Fibroblast of lung (primary cell): ENCODE measurements around the gene ITGBL1. TPM values are rescaled to one million over a fixed set of nuclear protein-coding genes. Genes with fewer than 3 reads are reported as not detected.
A peak's percentile ranks its signal among the peaks of the same experiment; 100 is the strongest.

Experiments used
- DNase-seq, 2 donors: peaks; one replicate each; pipeline versions ENCODE4 v3.0.0 to v3.0.0-alpha.2; 2010; ENCODE audit warnings: low read depth in 2 of 2
- H2AFZ ChIP-seq: 2 replicates; pipeline ENCODE4 v1.5.1; 2012; ENCODE audit warnings: low read length, control low read depth, inconsistent platforms
- H3K27ac ChIP-seq: 2 replicates; pipeline ENCODE4 v1.5.1; 2011; ENCODE audit warnings: low read length, control low read depth; ENCODE audit not compliant: insufficient read depth
- H3K27me3 ChIP-seq: 2 replicates; pipeline ENCODE4 v1.5.1; 2011; ENCODE audit warnings: mild to moderate bottlenecking, low read length; ENCODE audit not compliant: control insufficient read depth, insufficient read depth
- H3K36me3 ChIP-seq: 2 replicates; pipeline ENCODE4 v1.5.1; 2011; ENCODE audit warnings: low read length; ENCODE audit not compliant: control insufficient read depth, insufficient read depth
- H3K4me1 ChIP-seq: 2 replicates; pipeline ENCODE4 v1.5.1; 2011; ENCODE audit warnings: low read length; ENCODE audit not compliant: control insufficient read depth, insufficient read depth; ENCODE audit errors: extremely low read depth
- H3K4me2 ChIP-seq: 2 replicates; pipeline ENCODE4 v1.5.1; 2011; ENCODE audit warnings: low read length, control low read depth; ENCODE audit not compliant: insufficient read depth; ENCODE audit errors: extremely low read depth
- H3K4me3 ChIP-seq, 4 experiments: fragments of 200-600 bp in 1 of 4; sonication (generic) in 1 of 4; replicated peaks in 1 of 4; 2 replicates each; pipeline ENCODE4 v1.5.1; 2011 to 2016; ENCODE audit warnings: low read length in 4 of 4, low read depth in 3 of 4, mild to moderate bottlenecking in 3 of 4, control low read depth in 2 of 4, inconsistent platforms in 1 of 4, mixed read lengths in 1 of 4; ENCODE audit not compliant: insufficient read depth in 1 of 4; ENCODE audit errors: control extremely low read depth in 1 of 4
- H3K79me2 ChIP-seq: 2 replicates; pipeline ENCODE4 v1.5.1; 2012; ENCODE audit warnings: mild to moderate bottlenecking, low read length, inconsistent platforms; ENCODE audit not compliant: control insufficient read depth, insufficient read depth
- H3K9ac ChIP-seq: 2 replicates; pipeline ENCODE4 v1.5.1; 2011; ENCODE audit warnings: mild to moderate bottlenecking, low read length, control low read depth; ENCODE audit not compliant: insufficient read depth
- H3K9me3 ChIP-seq: 2 replicates; pipeline ENCODE4 v1.5.1; 2012; ENCODE audit warnings: low read depth, low read length; ENCODE audit not compliant: control insufficient read depth, insufficient read depth
- H4K20me1 ChIP-seq: 2 replicates; pipeline ENCODE4 v1.5.1; 2011; ENCODE audit warnings: low read length; ENCODE audit not compliant: control insufficient read depth, insufficient read depth; ENCODE audit errors: extremely low read depth
- EZH2 ChIP-seq: IDR thresholded peaks from 2 replicates; pipeline ENCODE4 v1.5.1; 2012; ENCODE audit warnings: low read length, control low read depth, mild to moderate bottlenecking; ENCODE audit errors: missing control alignments
- polyA plus RNA-seq, 2 donors: library from polyadenylated mRNA; depleted of rRNA in 1 of 2; stranded (reverse) in 1 of 2; unstranded in 1 of 2; fragments of >200 nt; gene quantifications; 2 replicates each; pipeline ENCODE4 v1.2.1, GENCODE V29; 2011 to 2012; ENCODE audit warnings: missing spikeins in 1 of 2
- total RNA-seq: library from RNA; depleted of rRNA; stranded (reverse); fragments of >200 nt; gene quantifications from 2 replicates; pipeline ENCODE4 v1.2.1, GENCODE V29; 2014
- TF ChIP-seq, protein P1 (sequence below), 2 donors: IDR thresholded peaks in 1 of 2; conservative IDR thresholded peaks in 1 of 2; 1 replicate in 1 of 2; 2 replicates in 1 of 2; pipeline ENCODE4 v1.5.1; 2011 to 2012; ENCODE audit warnings: low read length in 2 of 2, control low read depth in 1 of 2, inconsistent platforms in 1 of 2, low read depth in 1 of 2, mild to moderate bottlenecking in 1 of 2

Gene ITGBL1
- total and polyA plus RNA-seq, 2 donors (not counting 1 experiment from before 2014, with no cell fraction given): 45.1 to 87.4 TPM

DNA sequence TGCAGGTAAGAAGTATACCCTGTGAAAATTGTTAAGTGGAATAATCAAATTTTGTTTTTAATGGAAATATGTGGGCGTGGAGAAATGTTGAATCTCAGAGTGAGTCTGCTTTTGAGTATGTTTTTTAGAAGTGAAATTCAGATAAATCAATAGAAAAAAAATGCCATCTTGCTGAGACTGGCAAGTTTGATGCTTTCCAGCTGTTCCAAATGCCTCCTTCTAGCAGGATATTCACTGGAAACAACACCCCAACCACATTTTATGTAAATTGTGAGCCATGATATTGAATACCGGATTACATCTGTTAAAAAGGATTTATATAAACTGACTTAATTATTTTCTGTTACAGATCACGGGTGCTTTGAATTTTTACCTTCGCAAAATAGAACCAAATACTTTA, 115.4 kb downstream of the ITGBL1 start:
- no peaks in the 10 kb centered on the region for H3K9me3 ChIP-seq
- H3K4me1 ChIP-seq: no peaks in the 10 kb centered on the region
- no peaks in the 10 kb centered on the region for H3K79me2 ChIP-seq
- no peak overlapping the region for H3K4me2 ChIP-seq
- H3K36me3 ChIP-seq: no peaks in the 10 kb centered on the region
- H3K27ac ChIP-seq: no peak overlapping the region
- H2AFZ ChIP-seq: no peak overlapping the region
- H4K20me1 ChIP-seq: no peaks in the 10 kb centered on the region
- no peaks in the 10 kb centered on the region for H3K27me3 ChIP-seq
- DNase-seq: peak in 1 of 2 donors; percentile 37
- H3K4me3 ChIP-seq: no peak overlapping the region
- TF ChIP-seq EZH2: no peak
- TF ChIP-seq, protein P1, sequence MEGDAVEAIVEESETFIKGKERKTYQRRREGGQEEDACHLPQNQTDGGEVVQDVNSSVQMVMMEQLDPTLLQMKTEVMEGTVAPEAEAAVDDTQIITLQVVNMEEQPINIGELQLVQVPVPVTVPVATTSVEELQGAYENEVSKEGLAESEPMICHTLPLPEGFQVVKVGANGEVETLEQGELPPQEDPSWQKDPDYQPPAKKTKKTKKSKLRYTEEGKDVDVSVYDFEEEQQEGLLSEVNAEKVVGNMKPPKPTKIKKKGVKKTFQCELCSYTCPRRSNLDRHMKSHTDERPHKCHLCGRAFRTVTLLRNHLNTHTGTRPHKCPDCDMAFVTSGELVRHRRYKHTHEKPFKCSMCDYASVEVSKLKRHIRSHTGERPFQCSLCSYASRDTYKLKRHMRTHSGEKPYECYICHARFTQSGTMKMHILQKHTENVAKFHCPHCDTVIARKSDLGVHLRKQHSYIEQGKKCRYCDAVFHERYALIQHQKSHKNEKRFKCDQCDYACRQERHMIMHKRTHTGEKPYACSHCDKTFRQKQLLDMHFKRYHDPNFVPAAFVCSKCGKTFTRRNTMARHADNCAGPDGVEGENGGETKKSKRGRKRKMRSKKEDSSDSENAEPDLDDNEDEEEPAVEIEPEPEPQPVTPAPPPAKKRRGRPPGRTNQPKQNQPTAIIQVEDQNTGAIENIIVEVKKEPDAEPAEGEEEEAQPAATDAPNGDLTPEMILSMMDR (conservative IDR thresholded peaks at IDR 0.05 in 1 of 2, IDR thresholded peaks at IDR 0.05 in 1 of 2; ENCODE audit: low read depth in 1 of 2, low read length in 2 of 2): no peak
- H3K9ac ChIP-seq: no peak overlapping the region

DNA sequence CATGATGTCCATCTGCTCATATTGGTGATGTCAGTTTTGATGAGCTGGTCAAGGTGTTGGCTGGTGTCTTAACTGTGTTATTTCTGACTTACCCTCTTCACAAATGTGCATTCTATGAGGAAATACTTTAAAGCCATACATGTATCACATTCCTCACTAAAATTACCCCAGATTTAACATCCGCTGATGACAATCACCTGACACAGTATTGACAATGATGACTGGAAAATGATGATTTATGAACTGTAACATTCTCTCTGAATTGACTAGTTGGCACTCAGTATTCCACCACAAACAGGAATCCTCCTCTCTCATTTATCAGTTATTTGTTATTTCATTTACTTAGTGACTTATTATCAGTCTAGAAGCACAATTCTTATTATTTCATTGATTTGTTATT, 117.3 kb downstream of the ITGBL1 start:
- no peak overlapping the region for H2AFZ ChIP-seq
- no peak for DNase-seq
- H3K9ac ChIP-seq: no peak overlapping the region
- no peaks in the 10 kb centered on the region for H3K27me3 ChIP-seq
- H3K4me2 ChIP-seq: no peak overlapping the region
- H3K79me2 ChIP-seq: no peaks in the 10 kb centered on the region
- TF ChIP-seq EZH2: no peak
- TF ChIP-seq, protein P1 (conservative IDR thresholded peaks at IDR 0.05 in 1 of 2, IDR thresholded peaks at IDR 0.05 in 1 of 2; ENCODE audit: low read depth in 1 of 2, low read length in 2 of 2): no peak
- H4K20me1 ChIP-seq: no peaks in the 10 kb centered on the region
- H3K4me1 ChIP-seq: no peaks in the 10 kb centered on the region
- no peaks in the 10 kb centered on the region for H3K9me3 ChIP-seq
- no peak overlapping the region for H3K27ac ChIP-seq
- H3K36me3 ChIP-seq: no peaks in the 10 kb centered on the region
- H3K4me3 ChIP-seq: no peak overlapping the region

DNA sequence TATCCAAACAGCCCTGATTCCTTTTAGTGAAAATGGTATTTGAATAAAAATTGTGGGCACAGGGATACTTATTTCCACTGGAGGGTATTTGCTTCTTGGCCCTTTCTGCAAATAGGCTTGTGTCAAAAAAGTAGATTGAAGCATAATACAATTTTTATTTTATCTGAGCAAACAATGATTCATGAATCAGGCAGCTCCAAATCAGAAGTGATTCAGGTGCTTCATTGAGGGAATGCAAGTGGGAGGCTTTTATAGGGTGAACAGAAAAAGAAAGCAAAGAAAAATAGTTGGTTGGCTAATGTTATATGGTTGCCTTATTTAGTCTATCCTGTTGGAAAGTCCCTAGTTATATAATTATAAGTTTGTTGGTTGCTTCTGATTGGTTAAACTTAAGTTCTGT, 117.9 kb downstream of the ITGBL1 start:
- no peaks in the 10 kb centered on the region for H3K27me3 ChIP-seq
- H4K20me1 ChIP-seq: no peaks in the 10 kb centered on the region
- no peak overlapping the region for H3K4me2 ChIP-seq
- H3K9ac ChIP-seq: no peak overlapping the region
- DNase-seq: peak in 1 of 2 donors; percentile 47
- no peak overlapping the region for H2AFZ ChIP-seq
- no peaks in the 10 kb centered on the region for H3K36me3 ChIP-seq
- H3K4me1 ChIP-seq: no peaks in the 10 kb centered on the region
- TF ChIP-seq, protein P1 (conservative IDR thresholded peaks at IDR 0.05 in 1 of 2, IDR thresholded peaks at IDR 0.05 in 1 of 2; ENCODE audit: low read depth in 1 of 2, low read length in 2 of 2): no peak
- TF ChIP-seq EZH2: no peak
- H3K79me2 ChIP-seq: no peaks in the 10 kb centered on the region
- H3K4me3 ChIP-seq: no peak overlapping the region
- H3K9me3 ChIP-seq: no peaks in the 10 kb centered on the region
- no peak overlapping the region for H3K27ac ChIP-seq
